ENCODE data around the gene HES3.

Gene HES3

GRCh38 chr1:6281511-6282402 is 37.8 kb downstream of the HES3 start:
- no peak for DNase-seq

- DNase-seq, result no peak
Observed at GRCh38 chr1:6282577-6283270, 38.7 kb downstream of the HES3 start.

GRCh38 chr1:6285336-6285735 is 41.4 kb downstream of the HES3 start:
- DNase-seq, result no peak

- DNase-seq, result no peak
Observed at GRCh38 chr1:6286266-6286665, 42.3 kb downstream of the HES3 start.

- DNase-seq, result no peak
Observed at GRCh38 chr1:6287029-6287428, 43.0 kb downstream of the HES3 start.

GRCh38 chr1:6287431-6287886 is 43.5 kb downstream of the HES3 start:
- no peak for DNase-seq

- no peak for DNase-seq
Observed at GRCh38 chr1:6288026-6288425, 44.0 kb downstream of the HES3 start.

- no peak for DNase-seq
Observed at GRCh38 chr1:6288665-6289064, 44.7 kb downstream of the HES3 start.

- no peak for DNase-seq
Observed at GRCh38 chr1:6292102-6292501, 48.1 kb downstream of the HES3 start.

GRCh38 chr1:6294080-6294889 is 50.3 kb downstream of the HES3 start:
- DNase-seq, result no peak

- DNase-seq, result no peak
Observed at GRCh38 chr1:6294890-6295556, 51.0 kb downstream of the HES3 start.

All from KG1 (cell line).